Putamen (tissue), 1 donor: ENCODE measurements around the gene HLCS.
A peak's percentile ranks its signal among the peaks of the same experiment; 100 is the strongest.

Source experiments
- DNase-seq: peaks from one replicate; pipeline ENCODE4 v3.0.0-alpha.2; 2016; ENCODE audit warnings: low spot score

Gene HLCS

DNA sequence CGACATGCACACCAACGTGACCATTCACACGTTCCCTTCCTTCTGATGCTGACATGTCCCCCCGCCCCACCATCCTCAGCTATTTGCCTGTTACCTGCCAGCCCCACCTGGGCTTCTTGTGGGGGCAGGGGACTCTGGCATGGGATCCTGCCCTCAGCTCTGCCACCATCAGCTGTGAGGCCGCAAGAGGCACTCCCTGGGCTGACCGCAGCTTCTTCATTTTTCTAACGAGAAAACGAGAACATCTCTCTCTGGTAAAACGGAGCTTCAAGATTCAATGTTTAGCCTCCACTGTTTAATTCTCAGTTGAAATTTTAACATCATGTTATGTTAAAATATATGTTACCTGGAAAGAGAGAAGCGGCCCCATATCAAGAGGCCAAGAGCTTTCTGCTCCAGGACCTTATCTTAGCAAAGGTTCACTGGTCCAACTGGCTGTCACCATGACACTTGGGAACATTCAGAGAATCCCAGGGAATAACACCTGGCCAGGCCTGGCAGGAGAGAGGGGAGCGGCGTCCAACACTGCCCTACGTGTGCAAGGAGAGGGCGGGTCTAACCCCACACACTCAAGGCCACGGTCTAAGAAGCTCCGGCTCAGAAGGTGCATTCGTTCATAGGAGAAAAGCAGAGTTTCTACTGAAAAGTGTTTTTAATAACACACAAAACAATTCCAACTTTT is 51.3 kb downstream of the HLCS start:
- no peak for DNase-seq

- DNase-seq, result no peak
These were observed 52.0 kb downstream of the HLCS start for GRCh38 chr21:36914244-36915013.

GRCh38 chr21:36913247-36914169 is 53.0 kb downstream of the HLCS start:
- no peak for DNase-seq

- DNase-seq, result peak; percentile 50
These were observed 55.7 kb downstream of the HLCS start for GRCh38 chr21:36910581-36911307.

DNA sequence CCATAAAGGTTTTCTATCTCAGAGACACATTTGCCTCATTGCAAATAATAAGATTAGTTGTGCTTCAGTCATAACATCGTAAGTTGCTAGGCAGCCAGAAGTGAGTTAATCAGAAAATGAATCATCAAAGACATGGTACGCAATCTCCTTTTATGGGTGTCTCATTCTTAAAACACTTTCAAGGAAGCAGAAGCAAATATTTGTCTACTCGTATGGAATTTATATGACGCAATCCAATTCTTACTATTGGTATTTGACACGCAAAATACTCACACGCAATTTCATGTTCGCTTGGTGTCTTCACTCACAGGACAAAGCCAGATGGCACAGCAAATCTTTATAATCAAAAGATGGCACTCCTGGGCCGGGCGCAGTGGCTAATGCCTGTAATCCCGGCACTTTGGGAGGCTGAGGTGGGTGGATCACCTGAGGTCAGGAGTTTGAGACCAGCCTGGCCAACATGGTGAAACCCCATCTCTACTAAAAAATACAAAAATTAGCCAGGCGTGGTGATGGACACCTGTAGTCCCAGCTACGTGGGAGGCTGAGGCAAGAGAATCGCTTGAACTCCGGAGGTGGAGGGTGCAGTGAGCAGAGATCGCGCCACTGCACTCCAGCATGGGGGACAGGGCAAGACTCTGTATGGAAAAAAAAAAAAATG is 56.4 kb downstream of the HLCS start:
- peak; percentile 39 for DNase-seq

- no peak for DNase-seq
These were observed 57.0 kb downstream of the HLCS start for GRCh38 chr21:36909423-36909822.

DNA sequence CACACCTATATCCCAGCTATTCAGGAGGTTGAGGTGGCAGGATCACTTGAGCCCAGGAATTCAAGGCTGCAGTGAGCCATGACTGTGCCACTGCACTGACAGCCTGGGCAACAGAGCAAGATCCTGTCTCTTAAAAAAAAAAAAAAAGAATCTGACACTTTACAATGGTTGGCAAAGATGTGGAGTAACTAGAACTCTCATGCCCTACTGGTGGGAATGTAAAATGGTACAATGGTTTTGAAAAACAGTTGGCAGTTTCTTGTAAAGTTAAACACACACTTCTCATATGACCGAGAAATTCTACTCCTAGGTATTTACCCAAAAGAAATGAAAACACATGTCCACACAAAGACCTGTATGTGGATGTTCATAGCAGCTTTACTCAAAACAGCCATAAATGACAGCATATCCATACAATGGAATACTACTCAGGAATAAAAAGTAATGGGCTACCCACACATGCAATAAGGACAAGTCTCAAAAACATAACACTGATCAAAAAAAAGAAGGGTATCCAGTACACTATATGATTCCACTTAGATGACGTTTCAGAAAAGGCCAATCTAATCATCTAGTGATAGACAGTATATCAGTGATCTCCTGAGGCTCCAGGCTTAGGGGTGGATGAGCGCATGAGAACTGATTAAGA is 58.1 kb downstream of the HLCS start:
- DNase-seq, result no peak

DNA sequence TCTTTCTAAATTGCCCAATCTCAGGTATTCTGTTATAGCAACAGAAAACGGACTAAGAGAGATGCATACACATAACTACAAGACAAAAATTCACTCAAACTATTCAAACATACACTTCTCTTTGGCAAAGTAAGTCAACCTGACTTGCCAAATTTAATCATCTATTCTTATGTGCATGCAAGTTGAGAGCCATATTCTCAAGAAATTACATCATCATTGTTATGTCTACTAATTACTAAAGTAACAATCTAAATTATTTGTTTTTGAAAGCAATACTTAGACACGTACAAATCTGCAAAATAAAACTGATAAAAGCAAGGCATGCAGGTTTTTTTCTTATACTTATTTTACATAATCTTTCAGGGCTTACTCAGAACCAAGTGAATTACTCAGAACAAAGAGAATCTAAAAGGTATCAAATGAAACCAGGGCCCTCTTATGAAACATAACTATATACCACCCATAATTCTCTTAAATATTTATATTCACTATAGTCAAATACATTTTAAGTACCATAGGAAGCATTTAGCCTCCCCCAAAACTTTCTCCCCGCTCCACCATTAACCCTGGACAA is 62.3 kb downstream of the HLCS start:
- DNase-seq, result no peak

GRCh38 chr21:36902793-36903192 is 63.7 kb downstream of the HLCS start:
- no peak for DNase-seq

- DNase-seq, result no peak
These were observed 64.1 kb downstream of the HLCS start for GRCh38 chr21:36902331-36902730.

DNA sequence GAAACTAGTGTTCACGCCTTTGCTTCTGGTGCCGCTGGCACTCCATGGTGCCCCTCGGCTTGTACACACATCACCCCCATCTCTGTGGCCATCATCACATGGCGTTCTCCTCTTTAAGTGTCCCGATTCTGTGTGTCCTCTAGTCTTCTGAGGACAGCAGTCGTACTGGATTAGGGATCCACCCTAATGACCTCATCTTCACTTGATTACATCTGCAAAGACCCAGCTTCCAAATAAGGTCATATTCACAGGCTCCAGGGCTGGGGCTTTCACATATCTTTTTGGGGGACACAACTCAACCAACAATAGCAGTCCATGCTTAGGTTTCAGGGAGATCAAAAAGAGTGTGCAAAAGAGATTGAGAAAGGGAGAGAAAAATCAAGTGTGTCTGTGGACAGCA is 64.9 kb downstream of the HLCS start:
- DNase-seq, result no peak

DNA sequence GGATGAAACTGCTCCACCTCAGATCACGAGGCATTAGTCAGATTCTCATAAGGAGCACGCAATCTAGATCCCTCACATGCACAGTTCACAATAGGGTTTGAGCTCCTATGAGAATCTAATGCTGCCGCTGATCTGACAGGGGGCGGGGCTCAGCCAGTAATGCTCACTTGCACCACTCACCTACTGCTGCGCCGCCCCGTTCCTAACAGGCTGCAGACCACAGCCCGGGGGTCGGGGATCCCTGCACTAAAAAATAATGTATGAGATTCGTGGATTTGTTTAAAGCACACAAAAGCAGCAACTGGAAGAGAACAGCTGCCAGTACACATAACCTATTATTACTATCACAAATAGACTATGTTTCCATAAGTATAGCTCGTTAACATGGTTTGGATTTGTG is 72.9 kb downstream of the HLCS start:
- no peak for DNase-seq

DNA sequence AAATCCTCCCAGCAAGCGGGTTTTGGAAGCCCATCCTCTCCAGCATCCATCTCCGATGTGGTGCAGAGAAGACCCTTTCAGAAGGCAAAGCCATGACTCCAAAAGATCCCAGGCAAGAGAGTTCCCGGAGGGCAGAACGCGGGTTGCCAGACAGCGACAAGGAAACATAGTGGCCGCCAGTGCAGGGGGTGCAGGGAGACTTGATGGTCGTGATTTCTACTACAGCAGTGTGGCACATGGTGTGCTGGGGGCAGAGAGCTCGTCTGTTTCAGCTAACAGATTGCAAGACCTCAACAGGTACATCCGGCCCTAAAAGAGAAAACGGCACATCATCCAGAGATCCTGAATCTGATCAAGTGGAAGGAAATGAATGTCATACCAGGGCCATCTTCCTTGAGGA is 74.3 kb downstream of the HLCS start:
- DNase-seq, result no peak

GRCh38 chr21:36891692-36892091 is 74.8 kb downstream of the HLCS start:
- DNase-seq, result no peak

GRCh38 chr21:36891121-36891520 is 75.3 kb downstream of the HLCS start:
- DNase-seq, result no peak

- DNase-seq, result no peak
These were observed 76.4 kb downstream of the HLCS start for GRCh38 chr21:36890086-36890485.

GRCh38 chr21:36889401-36889800 is 77.1 kb downstream of the HLCS start:
- DNase-seq, result no peak

- DNase-seq, result peak; percentile 30
These were observed 78.0 kb downstream of the HLCS start for GRCh38 chr21:36888466-36888865.

GRCh38 chr21:36887963-36888362 is 78.5 kb downstream of the HLCS start:
- DNase-seq, result no peak
